Lung (tissue), 12 donors: ENCODE results near the gene COL6A1. TPM values are rescaled to one million over a fixed set of nuclear protein-coding genes. Genes with fewer than 3 reads are reported as not detected.
A peak's percentile ranks its signal among the peaks of the same experiment; 100 is the strongest.

Source experiments
- ATAC-seq: fragments of 200-7000 bp; cut with Tn5 transposase; one replicate; pipeline ENCODE4 v1.9.1; 2020; ENCODE audit warnings: moderate number of reproducible peaks; ENCODE audit not compliant: insufficient read depth, low FRiP score
- DNase-seq, 3 donors: peaks; one replicate each; pipeline ENCODE4 v3.0.0-alpha.2; 2013 to 2017
- H3K27ac ChIP-seq, 2 donors: one replicate each; pipeline ENCODE4 v1.5.1; 2013; ENCODE audit warnings: mild to moderate bottlenecking in 2 of 2, moderate library complexity in 2 of 2, control low read depth in 1 of 2, inconsistent platforms in 1 of 2, low read depth in 1 of 2, low read length in 1 of 2
- H3K27me3 ChIP-seq, 3 donors: one replicate each; pipeline ENCODE4 v1.5.1; 2013; ENCODE audit warnings: low read length in 2 of 3; ENCODE audit not compliant: control insufficient read depth in 3 of 3, insufficient read depth in 3 of 3
- H3K36me3 ChIP-seq, 4 donors: one replicate each; pipeline ENCODE4 v1.5.1; 2013; ENCODE audit warnings: low read length in 4 of 4, mild to moderate bottlenecking in 1 of 4, moderate library complexity in 1 of 4; ENCODE audit not compliant: control insufficient read depth in 4 of 4, insufficient read depth in 4 of 4
- H3K4me1 ChIP-seq, 5 donors: one replicate each; pipeline ENCODE4 v1.5.1; 2013; ENCODE audit warnings: low read length in 5 of 5, mild to moderate bottlenecking in 2 of 5, moderate library complexity in 1 of 5; ENCODE audit not compliant: control insufficient read depth in 5 of 5, insufficient read depth in 5 of 5
- H3K4me3 ChIP-seq: one replicate; pipeline ENCODE4 v1.5.1; 2013; ENCODE audit warnings: mild to moderate bottlenecking, control low read depth, moderate library complexity
- H3K9ac ChIP-seq, 2 donors: one replicate each; pipeline ENCODE4 v1.5.1; 2013; ENCODE audit warnings: low read length in 2 of 2, control low read depth in 1 of 2; ENCODE audit not compliant: insufficient read depth in 1 of 2
- H3K9me3 ChIP-seq, 4 donors: one replicate each; pipeline ENCODE4 v1.5.1; 2013; ENCODE audit warnings: low read length in 3 of 4, mild to moderate bottlenecking in 1 of 4, moderate library complexity in 1 of 4; ENCODE audit not compliant: control insufficient read depth in 4 of 4, insufficient read depth in 3 of 4
- WGBS, 2 donors: extraction: QIAGEN DNeasy Blood & Tissue Kit; methylation state at CpG; one replicate each; pipeline ENCODE4 v1.1.7; 2013; 5-methylcytosine and 5-hydroxymethylcytosine counted together
- polyA plus RNA-seq, 2 donors: library from polyadenylated mRNA; stranded (reverse); fragments of 200-250 nt; gene quantifications; one replicate each; pipeline ENCODE4 v1.2.1, GENCODE V29; 2013
- total RNA-seq, 2 donors: library from RNA; depleted of rRNA in 1 of 2; stranded (reverse); fragments of >200 nt in 1 of 2; gene quantifications; one replicate each; pipeline ENCODE4 v1.2.1, GENCODE V29; 2014 to 2021
- TF ChIP-seq, protein P1 (sequence below): IDR thresholded peaks from 2 replicates; pipeline ENCODE4 v1.5.1; 2012; ENCODE audit warnings: mild to moderate bottlenecking; ENCODE audit errors: control extremely low read depth, extremely low read depth
- donor health status: control.
- donor health status: control.
- donor health status: Bipolar disorder and iron deficiency.
- donor health status: healthy.
- donor health status: DM: yes; HTN: yes; CAD: no.

Gene COL6A1
- total and polyA plus RNA-seq, 4 donors = 107 to 399 (median 172) TPM

DNA sequence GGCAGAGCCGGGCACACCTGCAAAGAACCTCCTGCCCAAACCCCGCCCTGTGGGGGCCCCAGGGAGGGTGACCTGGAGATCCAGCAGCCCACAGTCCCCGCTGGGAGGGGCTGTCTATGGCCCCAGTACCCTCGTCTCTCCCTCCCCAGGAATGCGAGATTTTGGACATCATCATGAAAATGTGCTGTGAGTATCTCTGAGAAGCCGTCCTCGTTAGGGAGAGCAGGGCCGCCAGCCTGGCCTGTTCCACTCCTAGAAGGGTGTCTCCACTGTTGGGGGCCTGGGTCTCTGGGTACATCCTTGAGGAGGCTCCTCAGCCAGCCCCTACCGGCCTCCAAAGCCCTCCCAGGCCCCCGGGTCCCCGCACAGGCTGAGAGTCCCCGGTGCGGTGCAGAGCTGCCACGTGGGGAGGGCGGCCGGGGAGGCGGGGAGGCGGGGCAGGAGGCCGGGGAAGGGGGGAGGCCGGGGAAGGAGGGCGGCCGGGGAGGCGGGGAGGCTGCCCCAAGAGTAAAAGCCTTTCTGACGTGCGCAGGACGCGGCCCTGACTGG, 18.7 kb downstream of the COL6A1 start:
- WGBS, 2 donors = 87 to 92% methylated on average over 19 to 27 of the region's 27 CpGs
- TF ChIP-seq, protein P1, sequence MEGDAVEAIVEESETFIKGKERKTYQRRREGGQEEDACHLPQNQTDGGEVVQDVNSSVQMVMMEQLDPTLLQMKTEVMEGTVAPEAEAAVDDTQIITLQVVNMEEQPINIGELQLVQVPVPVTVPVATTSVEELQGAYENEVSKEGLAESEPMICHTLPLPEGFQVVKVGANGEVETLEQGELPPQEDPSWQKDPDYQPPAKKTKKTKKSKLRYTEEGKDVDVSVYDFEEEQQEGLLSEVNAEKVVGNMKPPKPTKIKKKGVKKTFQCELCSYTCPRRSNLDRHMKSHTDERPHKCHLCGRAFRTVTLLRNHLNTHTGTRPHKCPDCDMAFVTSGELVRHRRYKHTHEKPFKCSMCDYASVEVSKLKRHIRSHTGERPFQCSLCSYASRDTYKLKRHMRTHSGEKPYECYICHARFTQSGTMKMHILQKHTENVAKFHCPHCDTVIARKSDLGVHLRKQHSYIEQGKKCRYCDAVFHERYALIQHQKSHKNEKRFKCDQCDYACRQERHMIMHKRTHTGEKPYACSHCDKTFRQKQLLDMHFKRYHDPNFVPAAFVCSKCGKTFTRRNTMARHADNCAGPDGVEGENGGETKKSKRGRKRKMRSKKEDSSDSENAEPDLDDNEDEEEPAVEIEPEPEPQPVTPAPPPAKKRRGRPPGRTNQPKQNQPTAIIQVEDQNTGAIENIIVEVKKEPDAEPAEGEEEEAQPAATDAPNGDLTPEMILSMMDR = no peak
- DNase-seq (peak in 1 of 3 donors; percentile 12), ATAC-seq (no peak)
- Histone ChIP-seq H3K4me1 (no peaks in the 10 kb centered on the region), H3K27ac (no peak overlapping the region), H3K4me3 (no peak overlapping the region), H3K36me3 (peaks cover 0 to 25% (median 13%) of the 10 kb centered on the region in 4 donors), H3K9ac (no peak overlapping the region), H3K9me3 (no peaks in the 10 kb centered on the region), H3K27me3 (no peaks in the 10 kb centered on the region)

DNA sequence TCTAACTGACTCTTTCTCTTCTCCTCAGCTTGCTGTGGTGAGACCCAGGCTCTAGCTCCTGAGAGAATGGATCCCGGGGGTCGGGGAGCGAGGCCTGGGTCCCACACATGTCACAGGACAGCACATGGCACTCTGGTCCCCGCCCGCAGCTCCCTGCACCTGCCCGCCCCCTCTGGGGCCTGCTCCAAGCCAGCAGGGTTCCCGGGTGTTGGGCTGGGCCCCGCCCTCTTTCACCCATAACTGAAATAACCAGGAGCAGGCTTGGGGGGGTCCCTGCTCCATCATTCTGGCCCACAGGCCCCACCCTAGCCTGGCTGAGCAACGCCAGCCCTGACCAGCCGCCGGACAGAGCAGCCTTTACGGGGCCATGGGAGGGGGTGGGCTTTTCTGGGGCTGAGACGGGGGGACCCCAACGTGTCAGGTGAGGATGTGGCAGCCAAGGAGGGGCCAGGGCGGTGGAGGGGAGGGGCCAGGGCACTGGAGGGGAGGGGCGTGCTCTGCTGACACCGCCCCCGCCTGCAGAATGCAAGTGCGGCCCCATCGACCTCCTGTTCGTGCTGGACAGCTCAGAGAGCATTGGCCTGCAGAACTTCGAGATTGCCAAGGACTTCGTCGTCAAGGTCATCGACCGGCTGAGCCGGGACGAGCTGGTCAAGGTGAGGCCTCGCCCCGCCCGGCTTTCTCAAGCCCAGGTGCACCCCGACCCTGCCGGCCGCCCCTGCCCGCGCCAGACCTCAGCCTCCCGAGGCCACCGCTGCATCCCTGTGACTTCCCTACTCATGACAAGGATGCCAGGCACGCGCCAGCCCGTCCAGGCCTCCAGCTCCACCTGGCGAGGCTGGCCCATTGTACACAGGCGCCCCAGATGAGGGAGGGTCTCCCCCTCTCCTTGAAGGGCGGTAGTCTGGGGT, 19.4 kb downstream of the COL6A1 start:
- no peak overlapping the region for H3K9ac ChIP-seq
- DNase-seq (peak in 1 of 3 donors; percentile 10), ATAC-seq (no peak)
- no peaks in the 10 kb centered on the region for H3K9me3 ChIP-seq
- H3K27ac ChIP-seq = no peak overlapping the region
- H3K4me3 ChIP-seq = no peak overlapping the region
- H3K4me1 ChIP-seq = no peaks in the 10 kb centered on the region
- TF ChIP-seq, protein P1 = no peak
- H3K36me3 ChIP-seq = peaks cover 0 to 25% (median 13%) of the 10 kb centered on the region in 4 donors
- WGBS, 2 donors = 87 to 89% methylated on average over 44 of the region's 44 CpGs
- H3K27me3 ChIP-seq = no peaks in the 10 kb centered on the region

- TF ChIP-seq, protein P1 = no peak
- H3K4me1 ChIP-seq = no peaks in the 10 kb centered on the region
- peaks cover 0 to 23% (median 13%) of the 10 kb centered on the region in 4 donors for H3K36me3 ChIP-seq
- DNase-seq (peak in 1 of 3 donors; percentile 13), ATAC-seq (no peak)
- H3K27me3 ChIP-seq = no peaks in the 10 kb centered on the region
- H3K9me3 ChIP-seq = no peaks in the 10 kb centered on the region
- 93 to 95% methylated on average over 50 to 51 of the region's 51 CpGs for WGBS, 2 donors
- no peak overlapping the region for H3K9ac ChIP-seq
- no peak overlapping the region for H3K27ac ChIP-seq
- no peak overlapping the region for H3K4me3 ChIP-seq
Measured at GRCh38 chr21:46001821-46002681, 20.5 kb downstream of the COL6A1 start.
